HG03135 (cell line): ENCODE measurements around the gene SUGCT.
"Not testable (repeated sequence)": the region's sequence is repeated elsewhere in the genome, so short reads cannot be mapped to it uniquely, and the experiment has no call there.

Experiments
- ATAC-seq: cut with Tn5 transposase; IDR thresholded peaks from one replicate; pipeline ENCODE4 v1.9.1; 2021; ENCODE audit warnings: mild to moderate bottlenecking, moderate library complexity; ENCODE audit not compliant: unreplicated experiment

SUGCT gene

GRCh38 chr7:40649247-40649646 lies 514.4 kb downstream of the SUGCT start:
- no peak for ATAC-seq

DNA sequence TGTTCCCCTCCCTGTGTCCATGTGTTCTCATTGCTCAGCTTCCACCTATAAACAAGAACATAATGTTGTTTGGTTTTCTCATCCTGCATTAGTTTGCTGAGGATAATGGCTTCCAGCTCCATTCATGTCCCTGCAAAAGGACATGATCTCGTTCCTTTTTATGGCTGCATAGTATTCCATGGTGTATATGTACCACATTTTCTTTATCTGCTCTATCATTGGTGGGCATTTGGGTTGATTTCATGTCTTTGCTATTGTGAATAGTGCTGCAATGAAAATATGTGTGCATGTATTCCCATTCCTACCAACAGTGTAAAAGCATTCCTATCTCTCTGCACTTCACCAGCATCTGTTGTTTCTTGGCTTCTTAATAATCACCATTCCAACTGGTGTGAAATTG lies 516.1 kb downstream of the SUGCT start:
- not testable (repeated sequence) for ATAC-seq

- ATAC-seq = no peak
Measured at GRCh38 chr7:40654171-40654570, 519.4 kb downstream of the SUGCT start.

DNA sequence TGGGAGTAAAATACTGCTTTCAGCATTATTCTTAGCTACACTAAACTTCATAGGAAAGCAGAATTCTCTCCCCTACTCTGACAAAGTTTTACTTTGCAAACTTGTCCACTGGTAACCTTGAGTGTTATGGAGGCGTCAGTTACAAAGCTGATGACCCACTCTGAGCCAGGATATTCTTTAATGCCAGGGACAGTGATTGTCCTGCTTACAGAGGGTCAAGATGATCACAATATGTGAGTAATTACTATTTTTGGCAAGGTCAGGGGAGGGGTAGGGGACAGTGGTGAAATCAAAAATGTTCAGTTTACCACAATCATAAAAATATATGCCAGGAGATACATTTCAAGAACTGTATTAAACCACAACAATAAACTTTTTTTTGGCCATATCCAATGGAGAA lies 520.6 kb downstream of the SUGCT start:
- ATAC-seq = no peak

DNA sequence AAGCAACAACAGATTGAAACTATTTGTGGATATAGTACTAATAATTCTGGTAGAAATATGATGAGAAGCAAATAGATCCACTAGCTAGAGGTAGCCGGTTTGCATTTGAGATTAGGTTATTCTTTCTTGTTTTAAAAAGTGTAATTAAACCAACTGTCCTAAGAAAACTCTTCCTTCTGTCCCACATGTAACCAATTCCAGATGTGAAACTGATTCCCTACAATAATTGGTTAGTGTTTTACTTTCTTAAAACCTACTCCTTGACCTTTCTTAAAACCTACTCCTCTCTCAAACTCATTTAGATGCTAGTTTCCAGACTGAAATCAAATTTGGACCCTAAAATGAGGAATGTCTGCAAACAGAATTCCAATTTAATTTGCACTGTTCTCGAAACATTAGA lies 521.5 kb downstream of the SUGCT start:
- ATAC-seq = no peak

- no peak for ATAC-seq
Measured at GRCh38 chr7:40658729-40659128, 523.9 kb downstream of the SUGCT start.

DNA sequence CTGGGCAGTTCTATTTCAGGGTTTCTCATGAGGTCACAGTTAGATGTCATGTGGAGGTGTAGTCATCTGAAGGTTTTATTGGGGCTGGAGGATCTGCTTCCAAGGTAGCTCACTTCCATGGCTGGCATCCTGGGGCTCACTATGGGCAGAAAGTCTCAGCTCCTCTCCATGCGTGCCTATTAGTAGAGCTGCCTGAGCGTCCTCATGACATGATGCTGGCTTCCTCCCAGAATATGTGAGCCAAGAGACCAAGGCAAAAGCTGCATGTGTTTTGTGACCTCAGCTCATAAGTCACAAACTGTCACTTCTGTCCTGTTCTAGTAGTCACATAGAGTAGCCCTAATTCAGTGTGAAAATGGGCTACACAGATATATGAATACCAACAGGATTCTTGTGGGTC lies 524.4 kb downstream of the SUGCT start:
- no peak for ATAC-seq

DNA sequence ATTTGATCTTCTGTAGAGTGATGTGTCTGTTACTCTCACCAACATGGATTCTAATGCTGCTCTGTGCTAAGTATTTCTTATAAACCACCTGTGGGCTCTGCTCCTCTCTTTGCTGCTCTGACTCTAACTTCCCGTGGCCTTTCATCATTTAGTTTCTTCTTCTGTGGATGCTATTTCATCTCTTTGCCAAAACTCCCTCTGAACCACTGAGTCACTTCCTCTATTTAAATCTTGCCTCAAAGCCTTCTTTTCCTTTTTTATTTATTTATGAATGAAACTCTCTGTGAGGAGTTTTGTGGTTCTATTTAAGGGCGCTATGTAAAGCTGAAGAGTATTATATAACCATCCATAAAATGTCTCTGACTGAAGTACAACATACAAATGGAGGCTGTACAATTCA lies 538.5 kb downstream of the SUGCT start:
- no peak for ATAC-seq

- ATAC-seq = no peak
Measured at GRCh38 chr7:40674316-40674715, 539.5 kb downstream of the SUGCT start.

DNA sequence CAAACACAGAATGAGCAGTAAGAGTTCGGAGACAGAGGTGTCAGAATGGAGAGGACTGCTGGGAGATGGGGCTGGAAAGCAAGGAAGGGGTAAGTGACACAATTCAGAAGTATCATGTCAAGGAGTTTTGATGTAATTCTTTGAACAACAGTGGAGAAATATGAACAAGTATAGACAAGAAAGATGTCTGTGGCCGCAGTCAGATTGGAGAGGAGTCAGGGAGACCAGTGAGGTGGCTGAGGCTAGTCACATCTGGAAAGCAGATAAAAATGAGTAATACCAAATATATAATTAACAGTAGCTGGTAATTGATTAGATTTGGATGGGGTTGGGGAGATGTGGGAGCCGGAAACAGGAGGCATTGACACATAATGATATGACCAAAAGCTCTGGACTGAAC lies 540.9 kb downstream of the SUGCT start:
- no peak for ATAC-seq

DNA sequence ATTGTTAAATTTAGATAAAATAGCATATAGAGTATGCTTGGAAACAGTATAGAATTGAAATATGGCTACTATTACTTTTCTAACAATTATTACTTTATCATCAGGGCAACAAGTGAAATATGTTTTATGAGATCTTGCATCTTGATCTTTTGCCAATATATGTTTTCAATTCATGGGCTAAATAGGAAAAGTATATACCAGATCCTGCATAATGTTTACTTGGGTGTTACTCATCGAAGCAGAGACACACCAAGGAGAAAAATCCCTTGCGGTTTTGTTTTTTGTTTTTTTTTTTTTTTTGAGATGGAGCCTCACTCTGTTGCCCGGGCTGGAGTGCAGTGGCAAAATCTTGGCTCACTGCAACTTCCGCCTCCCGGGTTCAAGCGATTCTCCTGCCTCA lies 541.4 kb downstream of the SUGCT start:
- no peak for ATAC-seq

DNA sequence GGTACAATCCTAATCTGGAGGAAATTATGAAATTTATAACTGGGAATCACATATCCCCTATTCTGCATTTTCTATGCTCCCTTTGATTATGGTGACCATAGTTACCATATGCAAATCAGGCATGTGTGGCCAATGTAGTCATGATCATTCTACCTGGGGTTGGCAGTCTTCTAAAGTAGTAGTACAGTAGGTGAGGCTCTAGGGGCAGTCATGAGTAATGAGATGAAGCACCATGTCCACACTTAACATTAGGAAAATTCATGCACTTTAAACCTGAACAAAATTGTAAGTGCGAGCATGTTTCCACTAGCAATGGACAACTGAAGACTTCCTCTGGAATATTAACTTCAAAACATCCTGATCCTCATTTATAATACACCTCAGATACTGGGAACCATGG lies 545.9 kb downstream of the SUGCT start:
- ATAC-seq = peak; percentile 87

DNA sequence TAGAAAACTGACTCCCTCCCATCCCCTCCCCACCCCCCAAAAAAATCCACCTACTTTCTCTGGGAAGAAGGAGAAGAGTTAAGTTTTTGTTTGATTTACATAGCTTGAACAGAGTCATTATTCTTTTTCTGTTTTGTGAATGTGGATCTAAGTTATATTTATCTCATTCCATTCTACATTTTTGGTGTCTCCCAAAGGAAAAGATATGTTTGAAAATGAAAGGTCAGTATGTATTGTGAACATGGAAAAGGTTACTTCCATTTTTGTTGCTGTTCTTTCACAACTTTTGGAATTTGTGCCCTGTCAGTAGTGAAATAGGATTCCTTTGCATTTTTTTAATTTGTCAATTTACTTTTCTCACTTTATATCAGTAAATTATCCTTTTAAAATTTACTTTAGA lies 547.9 kb downstream of the SUGCT start:
- no peak for ATAC-seq

- no peak for ATAC-seq
Measured at GRCh38 chr7:40694026-40694809, 559.4 kb downstream of the SUGCT start.

GRCh38 chr7:40694991-40695390 lies 560.2 kb downstream of the SUGCT start:
- ATAC-seq = no peak

DNA sequence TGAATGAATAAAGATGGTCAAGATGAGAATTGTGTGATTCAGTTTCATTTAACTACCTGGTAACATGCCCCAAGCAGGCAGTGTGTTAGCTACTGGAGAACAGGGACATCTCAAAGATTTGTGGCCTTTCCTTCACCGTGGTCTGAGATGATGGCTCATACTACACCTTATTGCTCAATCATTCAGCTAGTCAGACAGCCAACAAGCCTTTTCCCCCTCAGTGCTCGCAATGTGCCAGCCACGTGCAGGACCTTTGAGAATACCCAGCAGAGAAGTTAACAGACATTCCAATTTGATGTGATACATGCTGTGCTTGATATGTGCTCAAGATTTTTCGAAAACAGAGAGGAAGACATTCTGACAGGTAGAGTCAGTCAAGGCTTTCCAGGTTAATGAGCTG lies 562.8 kb downstream of the SUGCT start:
- no peak for ATAC-seq

DNA sequence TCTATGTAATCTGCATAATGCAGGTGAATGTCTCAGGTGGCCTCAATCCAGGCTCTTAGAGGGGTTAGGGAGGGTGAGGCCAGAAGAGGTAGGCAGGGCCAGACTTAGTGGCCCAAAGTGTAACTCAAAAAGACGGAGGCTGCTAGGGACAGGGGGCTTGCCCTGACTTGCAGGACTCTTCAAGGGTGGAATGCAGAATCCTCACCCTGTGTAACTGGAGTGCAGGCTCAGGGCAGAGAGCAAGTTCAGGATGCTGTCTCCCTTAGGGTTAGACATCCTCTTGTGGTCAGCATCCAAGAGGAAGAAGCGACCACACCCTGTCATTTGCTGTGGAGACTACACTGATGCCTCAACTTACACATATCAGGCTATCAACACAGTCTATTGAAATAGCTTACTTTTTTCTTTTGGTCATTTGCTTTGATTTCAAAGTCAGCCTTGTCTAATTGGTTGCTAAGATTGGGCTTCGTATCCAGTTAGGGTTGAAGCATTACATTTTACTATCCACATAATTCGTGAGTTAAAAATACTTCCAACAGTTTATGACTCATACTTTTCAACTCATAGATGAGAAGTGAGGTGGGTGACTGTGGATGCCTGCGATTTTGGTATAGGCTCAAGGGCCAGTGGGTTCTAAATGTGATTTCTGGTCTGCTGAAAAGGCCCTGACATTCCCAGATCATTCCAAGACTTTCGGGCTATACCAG lies 563.6 kb downstream of the SUGCT start:
- ATAC-seq = no peak

- no peak for ATAC-seq
Measured at GRCh38 chr7:40698921-40699260, 564.1 kb downstream of the SUGCT start.

DNA sequence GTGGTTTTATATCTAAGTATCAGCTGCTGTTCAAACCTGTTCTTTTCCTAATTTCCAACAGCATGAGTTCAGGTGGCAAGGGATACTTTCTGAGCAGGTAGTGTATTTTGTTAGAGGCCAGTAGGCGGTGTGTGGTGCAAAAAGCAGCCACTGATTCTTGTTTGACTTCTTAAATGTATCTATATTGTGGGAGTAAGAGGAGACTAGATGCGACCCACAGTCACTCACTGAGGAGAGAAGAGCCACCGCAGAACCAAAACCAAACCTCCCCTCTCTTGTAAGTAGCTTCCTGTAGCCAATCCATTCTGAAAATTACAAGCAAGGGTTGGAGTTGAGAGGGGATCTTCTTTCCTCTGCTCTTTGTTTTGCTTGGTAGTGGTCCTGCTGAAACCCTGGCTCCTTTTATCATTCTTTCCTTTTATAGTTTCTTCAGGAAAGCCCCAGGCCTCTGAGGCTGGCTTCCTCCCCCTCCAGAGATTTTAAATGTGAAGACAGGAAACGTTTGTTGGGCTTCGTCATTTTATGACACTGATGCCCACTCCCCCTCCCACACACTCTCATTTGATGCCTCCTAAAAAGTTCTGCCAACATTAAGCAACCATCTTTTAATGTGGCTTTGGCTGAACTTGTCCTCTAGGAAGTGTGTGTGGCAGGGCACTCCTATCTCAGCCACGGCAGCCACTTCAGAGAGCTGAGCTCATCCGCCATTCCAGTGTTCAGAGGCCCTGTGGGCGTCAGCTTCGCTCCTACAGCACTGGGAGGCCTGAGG lies 566.0 kb downstream of the SUGCT start:
- ATAC-seq = no peak

GRCh38 chr7:40701836-40702551 lies 567.2 kb downstream of the SUGCT start:
- no peak for ATAC-seq

GRCh38 chr7:40704172-40704571 lies 569.4 kb downstream of the SUGCT start:
- no peak for ATAC-seq
